DND-41 (cell line): ENCODE measurements around the gene CACNA1D.

Experiments
- CTCF ChIP-seq: IDR thresholded peaks from 2 replicates; pipeline ENCODE4 v1.5.1; 2012; ENCODE audit warnings: borderline replicate concordance, low read length, moderate library complexity, mild to moderate bottlenecking; ENCODE audit not compliant: poor library complexity, severe bottlenecking; ENCODE audit errors: extremely low read depth
- EZH2 ChIP-seq: IDR thresholded peaks from 3 replicates; pipeline ENCODE4 v1.6.1; 2012; ENCODE audit warnings: borderline replicate concordance, low read depth, mild to moderate bottlenecking, moderate library complexity, low read length, inconsistent platforms; ENCODE audit not compliant: severe bottlenecking

- no peak for TF ChIP-seq CTCF
- no peak for TF ChIP-seq EZH2
These were observed 350.9 kb downstream of the CACNA1D start for GRCh38 chr3:53845103-53845880.
